ENCODE measurements around the gene GDA.

Gene GDA

DNA sequence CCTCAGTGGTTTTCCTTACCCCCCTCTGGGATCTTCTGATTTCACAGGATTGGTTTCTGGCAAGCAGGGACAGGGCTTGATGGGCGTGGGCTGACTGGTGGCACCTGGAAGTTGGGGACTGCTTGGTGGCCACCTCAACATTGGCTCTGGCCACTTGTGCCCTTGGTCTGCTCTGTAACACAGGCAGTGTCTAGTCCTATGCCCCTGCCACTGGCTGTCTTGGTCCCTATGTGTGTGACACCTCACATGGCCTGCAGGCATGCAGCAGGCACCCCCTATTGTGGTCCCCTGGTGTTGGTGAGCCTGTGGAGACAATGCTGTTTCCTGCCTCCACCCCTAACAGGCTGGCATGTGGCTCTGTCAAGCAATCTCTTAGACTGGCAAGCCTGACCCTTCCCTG, 71.3 kb downstream of the GDA start:
- TF ChIP-seq CREB1 (IDR thresholded peaks at IDR 0.05; ENCODE audit: low read depth) (no peak), EP300 (IDR thresholded peaks at IDR 0.05; ENCODE audit: borderline replicate concordance) (no peak), YY1 (IDR thresholded peaks at IDR 0.05; ENCODE audit: low read depth) (no peak), MAX (IDR thresholded peaks at IDR 0.05) (no peak)
- TF ChIP-seq, protein P1, sequence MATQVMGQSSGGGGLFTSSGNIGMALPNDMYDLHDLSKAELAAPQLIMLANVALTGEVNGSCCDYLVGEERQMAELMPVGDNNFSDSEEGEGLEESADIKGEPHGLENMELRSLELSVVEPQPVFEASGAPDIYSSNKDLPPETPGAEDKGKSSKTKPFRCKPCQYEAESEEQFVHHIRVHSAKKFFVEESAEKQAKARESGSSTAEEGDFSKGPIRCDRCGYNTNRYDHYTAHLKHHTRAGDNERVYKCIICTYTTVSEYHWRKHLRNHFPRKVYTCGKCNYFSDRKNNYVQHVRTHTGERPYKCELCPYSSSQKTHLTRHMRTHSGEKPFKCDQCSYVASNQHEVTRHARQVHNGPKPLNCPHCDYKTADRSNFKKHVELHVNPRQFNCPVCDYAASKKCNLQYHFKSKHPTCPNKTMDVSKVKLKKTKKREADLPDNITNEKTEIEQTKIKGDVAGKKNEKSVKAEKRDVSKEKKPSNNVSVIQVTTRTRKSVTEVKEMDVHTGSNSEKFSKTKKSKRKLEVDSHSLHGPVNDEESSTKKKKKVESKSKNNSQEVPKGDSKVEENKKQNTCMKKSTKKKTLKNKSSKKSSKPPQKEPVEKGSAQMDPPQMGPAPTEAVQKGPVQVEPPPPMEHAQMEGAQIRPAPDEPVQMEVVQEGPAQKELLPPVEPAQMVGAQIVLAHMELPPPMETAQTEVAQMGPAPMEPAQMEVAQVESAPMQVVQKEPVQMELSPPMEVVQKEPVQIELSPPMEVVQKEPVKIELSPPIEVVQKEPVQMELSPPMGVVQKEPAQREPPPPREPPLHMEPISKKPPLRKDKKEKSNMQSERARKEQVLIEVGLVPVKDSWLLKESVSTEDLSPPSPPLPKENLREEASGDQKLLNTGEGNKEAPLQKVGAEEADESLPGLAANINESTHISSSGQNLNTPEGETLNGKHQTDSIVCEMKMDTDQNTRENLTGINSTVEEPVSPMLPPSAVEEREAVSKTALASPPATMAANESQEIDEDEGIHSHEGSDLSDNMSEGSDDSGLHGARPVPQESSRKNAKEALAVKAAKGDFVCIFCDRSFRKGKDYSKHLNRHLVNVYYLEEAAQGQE (IDR thresholded peaks at IDR 0.05; ENCODE audit: low read depth): no peak

DNA sequence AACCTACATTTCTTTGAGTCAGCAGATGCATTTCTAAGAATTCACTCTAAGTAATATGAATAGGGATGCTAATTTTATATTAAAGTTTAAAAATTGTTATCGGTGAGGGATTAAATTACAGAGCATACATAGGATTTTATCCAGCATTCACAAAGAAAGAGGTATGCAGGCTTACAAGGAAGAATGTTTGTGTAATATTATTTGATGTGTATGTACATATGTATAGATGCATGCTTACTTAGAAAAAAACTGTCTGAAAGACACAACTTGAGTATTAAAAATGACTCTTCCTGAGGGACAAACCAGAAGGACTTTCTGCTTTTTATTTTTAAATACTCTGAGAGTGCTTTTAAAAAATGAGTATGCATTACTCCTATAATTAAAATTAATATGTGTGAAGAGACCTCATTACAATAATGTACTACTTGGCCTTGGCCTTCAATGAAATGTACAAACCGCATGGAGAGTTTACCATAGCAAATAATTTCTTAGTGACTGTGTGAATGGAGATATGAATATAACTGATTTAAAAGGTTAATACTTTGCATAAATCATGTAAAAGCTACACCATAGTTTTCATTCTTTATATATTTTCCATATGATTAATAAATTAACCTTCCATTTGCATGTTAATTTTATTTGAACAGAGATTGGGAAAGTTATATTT, 77.0 kb downstream of the GDA start:
- TF ChIP-seq RAD21 (IDR thresholded peaks at IDR 0.05; ENCODE audit: low read depth) (no peak), NFIC (IDR thresholded peaks at IDR 0.05) (no peak), CEBPB (IDR thresholded peaks at IDR 0.05) (no peak), ZBTB7A (IDR thresholded peaks at IDR 0.05; ENCODE audit: low read depth) (no peak), EP300 (IDR thresholded peaks at IDR 0.05; ENCODE audit: borderline replicate concordance) (no peak), TAF1 (IDR thresholded peaks at IDR 0.05; ENCODE audit: low read depth) (no peak), EGR1 (IDR thresholded peaks at IDR 0.05) (no peak), YY1 (IDR thresholded peaks at IDR 0.05; ENCODE audit: low read depth) (no peak), FOXM1 (IDR thresholded peaks at IDR 0.05; ENCODE audit: borderline replicate concordance, low read depth) (no peak), CREB1 (IDR thresholded peaks at IDR 0.05; ENCODE audit: low read depth) (no peak), TCF12 (IDR thresholded peaks at IDR 0.05; ENCODE audit: low read depth) (no peak), TEAD4 (IDR thresholded peaks at IDR 0.05) (no peak)
- TF ChIP-seq, protein P1 (IDR thresholded peaks at IDR 0.05; ENCODE audit: low read depth): no peak

GRCh38 chr9:72228282-72228681, 79.0 kb downstream of the GDA start:
- TF ChIP-seq NFIC (IDR thresholded peaks at IDR 0.05) (no peak), YY1 (IDR thresholded peaks at IDR 0.05; ENCODE audit: low read depth) (no peak), CREB1 (IDR thresholded peaks at IDR 0.05; ENCODE audit: low read depth) (no peak), TAF1 (IDR thresholded peaks at IDR 0.05; ENCODE audit: low read depth) (no peak), MAX (IDR thresholded peaks at IDR 0.05) (no peak), RAD21 (IDR thresholded peaks at IDR 0.05; ENCODE audit: low read depth) (no peak), EGR1 (IDR thresholded peaks at IDR 0.05) (no peak), TCF12 (IDR thresholded peaks at IDR 0.05; ENCODE audit: low read depth) (no peak), FOXM1 (IDR thresholded peaks at IDR 0.05; ENCODE audit: borderline replicate concordance, low read depth) (no peak), TEAD4 (IDR thresholded peaks at IDR 0.05) (no peak), ZBTB7A (IDR thresholded peaks at IDR 0.05; ENCODE audit: low read depth) (no peak), USF1 (IDR thresholded peaks at IDR 0.05) (no peak), EP300 (IDR thresholded peaks at IDR 0.05; ENCODE audit: borderline replicate concordance) (no peak), CEBPB (IDR thresholded peaks at IDR 0.05) (no peak)
- TF ChIP-seq, protein P1 (IDR thresholded peaks at IDR 0.05; ENCODE audit: low read depth): no peak

DNA sequence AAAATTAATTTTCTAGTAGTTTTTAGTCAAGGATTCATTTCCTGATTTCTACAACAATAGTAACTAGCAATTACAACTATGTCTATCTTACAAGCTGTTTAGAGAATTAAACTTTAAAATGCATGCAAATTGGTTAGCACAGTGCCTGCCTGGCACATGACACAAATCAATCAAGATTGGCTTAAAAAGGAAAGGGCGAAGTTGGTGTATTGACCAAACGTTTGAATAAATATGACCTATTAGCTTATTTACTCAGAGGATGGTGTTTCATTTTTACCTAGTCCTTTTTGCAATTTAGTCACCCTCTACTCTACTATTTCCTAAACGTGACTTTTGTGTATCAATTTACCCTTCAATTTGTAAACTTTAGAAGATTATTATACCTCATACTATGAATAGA, 83.5 kb downstream of the GDA start:
- TF ChIP-seq TEAD4 (IDR thresholded peaks at IDR 0.05) (no peak), TAF1 (IDR thresholded peaks at IDR 0.05; ENCODE audit: low read depth) (no peak), RAD21 (IDR thresholded peaks at IDR 0.05; ENCODE audit: low read depth) (no peak), CREB1 (IDR thresholded peaks at IDR 0.05; ENCODE audit: low read depth) (no peak), EP300 (IDR thresholded peaks at IDR 0.05; ENCODE audit: borderline replicate concordance) (no peak), MAX (IDR thresholded peaks at IDR 0.05) (no peak), NFIC (IDR thresholded peaks at IDR 0.05) (no peak), USF1 (IDR thresholded peaks at IDR 0.05) (no peak), YY1 (IDR thresholded peaks at IDR 0.05; ENCODE audit: low read depth) (no peak), ZBTB7A (IDR thresholded peaks at IDR 0.05; ENCODE audit: low read depth) (no peak), EGR1 (IDR thresholded peaks at IDR 0.05) (no peak), CEBPB (IDR thresholded peaks at IDR 0.05) (no peak), FOXM1 (IDR thresholded peaks at IDR 0.05; ENCODE audit: borderline replicate concordance, low read depth) (no peak), TCF12 (IDR thresholded peaks at IDR 0.05; ENCODE audit: low read depth) (no peak)
- TF ChIP-seq, protein P1 (IDR thresholded peaks at IDR 0.05; ENCODE audit: low read depth): no peak
